Thyroid gland (tissue), 4 donors: ENCODE results near the gene CSRP2.

Experiments used
- CTCF ChIP-seq, 6 experiments: fragments of 200-600 bp in 3 of 6; fragments of 450-650 bp in 3 of 6; sonication (generic) in 3 of 6; IDR thresholded peaks; one replicate each; pipeline ENCODE4 v1.5.1; 2016 to 2019; ENCODE audit warnings: antibody characterized with exemption in 6 of 6, mild to moderate bottlenecking in 2 of 6, inconsistent platforms in 1 of 6, moderate library complexity in 1 of 6
- POLR2A ChIP-seq, 2 donors: fragments of 450-650 bp; IDR thresholded peaks; one replicate each; pipeline ENCODE4 v1.6.1; 2017; ENCODE audit warnings: antibody characterized with exemption in 2 of 2, mild to moderate bottlenecking in 2 of 2, moderate library complexity in 1 of 2

- TF ChIP-seq CTCF (IDR thresholded peaks at IDR 0.05) (no peak), POLR2A (IDR thresholded peaks at IDR 0.05) (no peak)
Measured at GRCh38 chr12:76874491-76875190, 4.2 kb downstream of the CSRP2 start.
